GM10266 (cell line): ENCODE measurements around the gene THRB.

Source experiments
- DNase-seq: peaks from one replicate; pipeline ENCODE4 v3.0.0; 2012; ENCODE audit errors: extremely low spot score
- TF ChIP-seq, protein P1 (sequence below): IDR thresholded peaks from 2 replicates; pipeline ENCODE4 v1.5.1; 2012; ENCODE audit warnings: mild to moderate bottlenecking, low read depth; ENCODE audit not compliant: control insufficient read depth, insufficient read depth; ENCODE audit errors: missing control alignments

THRB gene

DNA sequence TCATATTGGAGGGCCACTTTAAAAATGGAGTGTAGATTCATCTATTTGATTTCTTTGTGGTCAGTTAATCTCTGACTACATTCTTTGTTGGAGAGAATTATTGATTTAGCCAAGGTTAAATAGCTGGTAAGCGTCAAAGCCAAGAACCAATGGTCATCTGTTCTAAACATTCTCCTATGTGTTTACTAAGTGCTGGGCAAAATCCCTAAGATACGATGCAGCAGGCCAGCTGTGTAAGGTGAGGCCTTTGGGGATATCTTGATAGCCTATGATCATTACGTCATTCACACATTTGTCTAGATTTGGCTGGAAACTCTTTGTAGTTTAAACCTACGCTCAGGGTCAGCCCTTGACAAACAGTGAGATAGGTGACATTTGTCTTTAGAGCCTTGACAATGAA, 313.4 kb downstream of the THRB start:
- no peak for DNase-seq
- TF ChIP-seq, protein P1, sequence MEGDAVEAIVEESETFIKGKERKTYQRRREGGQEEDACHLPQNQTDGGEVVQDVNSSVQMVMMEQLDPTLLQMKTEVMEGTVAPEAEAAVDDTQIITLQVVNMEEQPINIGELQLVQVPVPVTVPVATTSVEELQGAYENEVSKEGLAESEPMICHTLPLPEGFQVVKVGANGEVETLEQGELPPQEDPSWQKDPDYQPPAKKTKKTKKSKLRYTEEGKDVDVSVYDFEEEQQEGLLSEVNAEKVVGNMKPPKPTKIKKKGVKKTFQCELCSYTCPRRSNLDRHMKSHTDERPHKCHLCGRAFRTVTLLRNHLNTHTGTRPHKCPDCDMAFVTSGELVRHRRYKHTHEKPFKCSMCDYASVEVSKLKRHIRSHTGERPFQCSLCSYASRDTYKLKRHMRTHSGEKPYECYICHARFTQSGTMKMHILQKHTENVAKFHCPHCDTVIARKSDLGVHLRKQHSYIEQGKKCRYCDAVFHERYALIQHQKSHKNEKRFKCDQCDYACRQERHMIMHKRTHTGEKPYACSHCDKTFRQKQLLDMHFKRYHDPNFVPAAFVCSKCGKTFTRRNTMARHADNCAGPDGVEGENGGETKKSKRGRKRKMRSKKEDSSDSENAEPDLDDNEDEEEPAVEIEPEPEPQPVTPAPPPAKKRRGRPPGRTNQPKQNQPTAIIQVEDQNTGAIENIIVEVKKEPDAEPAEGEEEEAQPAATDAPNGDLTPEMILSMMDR = no peak

DNA sequence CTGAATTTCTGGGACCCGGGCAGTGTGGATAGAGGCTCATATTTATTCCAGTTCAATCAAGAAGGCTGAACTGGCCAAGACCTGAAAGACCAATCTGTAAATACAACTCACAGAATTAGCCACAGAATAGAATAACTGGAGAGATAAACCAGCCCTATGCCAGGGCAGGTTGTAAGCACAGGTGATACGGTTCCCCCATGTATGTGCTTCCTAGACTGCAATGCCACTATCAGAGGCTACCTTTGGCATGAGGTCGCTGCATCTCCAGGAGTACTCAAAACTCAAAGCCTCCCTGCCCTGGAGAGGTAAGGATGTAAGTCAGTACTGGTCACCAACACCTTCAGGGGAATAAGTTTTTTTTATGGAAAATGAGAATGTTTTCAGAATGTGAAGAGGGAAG, 314.0 kb downstream of the THRB start:
- TF ChIP-seq, protein P1 = no peak
- no peak for DNase-seq

DNA sequence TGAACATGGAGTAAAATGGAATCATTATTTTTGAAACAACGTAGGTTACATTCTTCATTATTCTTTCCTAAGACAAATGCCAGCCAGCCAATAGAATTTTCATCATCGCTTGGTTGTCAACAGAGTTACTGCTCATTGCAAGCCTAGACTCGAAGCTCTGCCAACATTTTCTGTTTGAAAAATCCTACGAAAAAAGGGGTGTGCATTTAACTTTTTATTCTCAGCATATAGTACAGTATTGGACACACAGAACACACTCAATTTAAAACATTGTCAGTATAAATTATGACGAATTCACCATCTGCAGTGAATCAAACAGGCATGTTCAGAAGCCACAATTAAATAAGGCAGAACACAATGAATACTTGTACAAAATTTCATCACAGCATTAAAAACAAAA, 317.4 kb downstream of the THRB start:
- TF ChIP-seq, protein P1 = no peak
- no peak for DNase-seq

DNA sequence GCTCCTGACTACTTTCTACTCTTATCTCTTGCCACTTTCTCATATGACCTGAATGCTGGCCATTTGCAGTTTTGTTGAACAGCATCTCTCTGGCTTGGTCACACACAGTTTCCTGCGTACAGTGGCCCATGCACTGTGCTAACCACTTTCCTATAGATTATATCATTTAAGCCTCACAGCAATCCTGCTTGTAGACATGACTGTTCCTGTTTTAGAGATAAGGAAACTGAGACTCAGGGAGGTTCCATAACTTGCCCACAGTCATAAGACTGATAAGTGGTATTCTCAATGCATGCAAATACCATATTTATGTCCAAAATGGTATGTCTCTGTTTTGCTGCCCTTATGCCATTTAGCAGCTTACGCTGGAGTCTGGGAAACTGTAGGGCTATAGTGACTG, 320.0 kb downstream of the THRB start:
- no peak for DNase-seq
- TF ChIP-seq, protein P1 = no peak

DNA sequence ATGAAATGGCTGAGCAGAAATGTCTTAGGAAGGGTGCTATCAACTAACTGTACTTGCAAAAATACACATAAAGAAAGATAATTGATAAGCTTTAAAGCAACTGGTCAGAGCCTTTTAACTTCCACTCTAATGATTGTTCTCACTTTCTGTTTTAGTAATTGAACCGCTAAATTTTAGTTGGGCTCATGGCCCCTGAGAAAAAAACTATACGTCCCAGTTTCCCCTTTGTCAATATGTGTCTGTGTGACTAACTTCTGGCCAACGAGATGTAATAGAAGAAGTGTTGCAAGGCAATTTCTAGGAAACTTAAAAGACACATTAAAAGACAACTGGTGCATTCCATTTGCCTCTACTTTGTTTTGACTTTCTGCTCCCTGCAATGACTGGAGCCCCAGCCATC, 325.7 kb downstream of the THRB start:
- DNase-seq = no peak
- TF ChIP-seq, protein P1 = no peak

DNA sequence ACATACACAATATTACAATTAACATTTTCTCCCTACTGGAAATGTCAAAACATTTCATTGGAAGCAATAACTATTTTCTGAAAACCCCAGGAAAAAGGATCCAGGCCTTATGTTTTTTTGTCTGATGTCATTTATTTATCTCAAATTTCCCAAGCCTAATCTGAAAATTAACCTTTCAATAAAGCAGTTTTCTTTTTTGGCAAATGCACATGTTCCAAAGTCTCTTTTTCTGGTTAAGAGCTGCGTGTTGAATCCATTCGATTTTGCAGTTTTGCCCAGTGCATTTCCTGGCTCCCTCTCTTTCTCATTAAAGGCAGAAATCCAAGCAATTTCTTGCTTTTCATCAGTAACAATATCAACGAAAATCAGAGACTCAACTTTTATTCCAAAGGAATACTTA, 327.2 kb downstream of the THRB start:
- no peak for DNase-seq
- TF ChIP-seq, protein P1 = no peak

DNA sequence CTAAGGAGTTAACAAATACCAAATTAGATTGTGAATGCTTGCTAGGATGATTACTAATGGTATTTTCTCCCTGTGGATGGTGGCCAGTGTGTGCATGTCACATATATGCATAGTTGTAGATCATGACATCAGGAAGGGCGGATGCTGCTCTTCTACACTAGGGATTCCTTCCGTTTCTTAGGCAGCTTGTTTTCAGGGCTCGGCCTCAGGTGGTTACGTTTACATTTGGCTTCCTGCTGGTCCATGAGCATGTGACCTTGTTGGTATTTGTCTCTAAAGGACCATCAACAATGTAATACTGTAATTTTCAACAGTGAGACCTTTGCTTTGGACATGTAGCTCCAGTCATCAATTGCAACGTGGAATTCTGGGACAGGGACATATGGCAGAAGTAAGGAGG, 328.1 kb downstream of the THRB start:
- TF ChIP-seq, protein P1 = no peak

DNA sequence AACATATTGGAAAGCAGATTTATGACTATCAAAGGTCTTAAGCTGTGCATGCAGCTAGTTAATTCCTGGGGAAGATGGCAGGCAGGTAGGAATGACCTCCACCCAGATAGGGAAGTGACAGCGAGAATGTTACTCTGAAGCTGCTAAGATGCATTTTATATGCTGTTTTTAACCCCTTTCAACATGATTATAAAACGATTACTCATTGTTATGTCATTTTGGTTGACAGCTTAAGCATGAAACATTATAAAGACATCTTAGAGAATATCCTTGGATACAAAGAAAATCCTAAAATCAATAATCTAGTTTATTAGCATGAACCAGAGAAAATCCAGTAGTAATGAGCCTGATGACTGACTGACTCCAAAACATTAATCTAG, 329.1 kb downstream of the THRB start:
- no peak for DNase-seq
- TF ChIP-seq, protein P1 = no peak

More for the DNA sequence above, 328.1 kb downstream of the THRB start:
- DNase-seq = no peak
